Kidney (tissue), 14 donors: ENCODE measurements around the gene NFIA. TPM values are rescaled to one million over a fixed set of nuclear protein-coding genes. Genes with fewer than 3 reads are reported as not detected.

Experiments used
- DNase-seq, 5 donors: peaks; one replicate each; pipeline ENCODE4 v3.0.0-alpha.2; 2013 to 2020
- FAIRE-seq: peaks from 2 replicates; lab custom pipeline; 2012; peaks lifted over from hg19 to GRCh38; lab: Jason Lieb, UNC
- H3K27ac ChIP-seq, 2 donors: one replicate each; pipeline ENCODE4 v1.7.0; 2013; ENCODE audit warnings: low read depth in 2 of 2, low read length in 2 of 2, inconsistent platforms in 1 of 2
- H3K27me3 ChIP-seq: one replicate; pipeline ENCODE4 v1.7.1; 2013; ENCODE audit warnings: low read length, inconsistent platforms; ENCODE audit not compliant: control insufficient read depth, insufficient read depth
- H3K36me3 ChIP-seq, 3 donors: one replicate each; pipeline versions ENCODE4 v1.7.0 to v1.7.1; 2013; ENCODE audit warnings: low read length in 3 of 3, control low read depth in 1 of 3, inconsistent platforms in 1 of 3; ENCODE audit not compliant: insufficient read depth in 3 of 3, control insufficient read depth in 2 of 3
- H3K4me1 ChIP-seq, 3 donors: one replicate each; pipeline versions ENCODE4 v1.7.0 to v1.7.1; 2013; ENCODE audit warnings: low read length in 3 of 3, inconsistent platforms in 1 of 3, low read depth in 1 of 3; ENCODE audit not compliant: control insufficient read depth in 2 of 3, insufficient read depth in 2 of 3
- H3K4me3 ChIP-seq, 3 donors: one replicate each; pipeline versions ENCODE4 v1.7.0 to v1.8.1; 2013; ENCODE audit warnings: low read length in 3 of 3, control low read depth in 1 of 3, inconsistent platforms in 1 of 3
- H3K9ac ChIP-seq, 3 donors: one replicate each; pipeline versions ENCODE4 v1.7.0 to v1.7.1; 2013; ENCODE audit warnings: low read length in 3 of 3, control low read depth in 1 of 3, inconsistent platforms in 1 of 3
- H3K9me3 ChIP-seq, 3 donors: one replicate each; pipeline versions ENCODE4 v1.7.0 to v1.7.1; 2013; ENCODE audit warnings: low read length in 3 of 3, control low read depth in 1 of 3, inconsistent platforms in 1 of 3; ENCODE audit not compliant: control insufficient read depth in 2 of 3, insufficient read depth in 1 of 3
- CTCF ChIP-seq: IDR thresholded peaks from 3 replicates; pipeline ENCODE4 v1.5.1; 2012; ENCODE audit warnings: mild to moderate bottlenecking, moderate library complexity, borderline replicate concordance; ENCODE audit not compliant: insufficient read depth; ENCODE audit errors: extremely low read depth
- intact Hi-C: fragments of 100-400 bp; cut with DNase I; formaldehyde crosslinking; loops from one replicate; pipeline ENCODE4 v1.11.1; 2022
- polyA plus RNA-seq: library from polyadenylated mRNA; stranded (reverse); fragments of 350-450 nt; fragmentation: Illumina TruSeq; extraction: RNeasy Lipid Tissue Mini Kit (QIAGEN cat#74804); gene quantifications from one replicate; pipeline ENCODE4 v1.2.3, GENCODE V29; 2014; ENCODE audit warnings: low read depth, low replicate concordance; ENCODE audit not compliant: insufficient read depth
- total RNA-seq: library from RNA; stranded (reverse); fragmentation: NEBNext Ultra II Directional; extraction: Animal tissue kit (Norgen Biotek cat#: 25700); gene quantifications from one replicate; pipeline ENCODE4 v1.2.1, GENCODE V29; 2021
- donor health status: control.
- donor health status: control.
- donor health status: control.
- donor health status: control.
- donor health status: control.
- donor health status: DM: yes; HTN: yes; CAD: no.
- donor health status: Normal renal cell carcinoma (clear cell type).

The NFIA gene
- total and polyA plus RNA-seq, 2 donors from 2014 or later, result 4.8 to 87.5 TPM

- FAIRE-seq (no peak), DNase-seq (no peak)
- H3K9ac ChIP-seq, result no peak overlapping the region
- no peak overlapping the region for H3K4me3 ChIP-seq
- no peaks in the 10 kb centered on the region for H3K9me3 ChIP-seq
- H3K27me3 ChIP-seq, result no peaks in the 10 kb centered on the region
- TF ChIP-seq CTCF, result no peak
- H3K27ac ChIP-seq, result no peak overlapping the region
- intact Hi-C loops, result no loop called here
- H3K4me1 ChIP-seq, result peaks cover 0 to 12% (median 11%) of the 10 kb centered on the region in 3 donors
- no peaks in the 10 kb centered on the region for H3K36me3 ChIP-seq
Observed at GRCh38 chr1:61121631-61122030, 39.3 kb downstream of the NFIA start.

- no peak for TF ChIP-seq CTCF
- no peaks in the 10 kb centered on the region for H3K36me3 ChIP-seq
- no peaks in the 10 kb centered on the region for H3K9me3 ChIP-seq
- DNase-seq, result no peak
- H3K9ac ChIP-seq, result no peak overlapping the region
- no peaks in the 10 kb centered on the region for H3K27me3 ChIP-seq
- H3K27ac ChIP-seq, result no peak overlapping the region
- H3K4me3 ChIP-seq, result no peak overlapping the region
- intact Hi-C loops, result no loop called here
- H3K4me1 ChIP-seq, result peaks cover 0 to 12% (median 8%) of the 10 kb centered on the region in 3 donors
- no peak for FAIRE-seq
Observed at GRCh38 chr1:61122389-61122788, 40.0 kb downstream of the NFIA start.

GRCh38 chr1:61123326-61123725 is 41.0 kb downstream of the NFIA start:
- TF ChIP-seq CTCF, result no peak
- Histone ChIP-seq H3K27ac (no peak overlapping the region), H3K4me3 (no peak overlapping the region), H3K27me3 (no peaks in the 10 kb centered on the region), H3K9ac (no peak overlapping the region), H3K36me3 (no peaks in the 10 kb centered on the region), H3K4me1 (peaks cover 0 to 12% (median 8%) of the 10 kb centered on the region in 3 donors), H3K9me3 (no peaks in the 10 kb centered on the region)
- intact Hi-C loops, result no loop called here
- FAIRE-seq (no peak), DNase-seq (no peak)

DNA sequence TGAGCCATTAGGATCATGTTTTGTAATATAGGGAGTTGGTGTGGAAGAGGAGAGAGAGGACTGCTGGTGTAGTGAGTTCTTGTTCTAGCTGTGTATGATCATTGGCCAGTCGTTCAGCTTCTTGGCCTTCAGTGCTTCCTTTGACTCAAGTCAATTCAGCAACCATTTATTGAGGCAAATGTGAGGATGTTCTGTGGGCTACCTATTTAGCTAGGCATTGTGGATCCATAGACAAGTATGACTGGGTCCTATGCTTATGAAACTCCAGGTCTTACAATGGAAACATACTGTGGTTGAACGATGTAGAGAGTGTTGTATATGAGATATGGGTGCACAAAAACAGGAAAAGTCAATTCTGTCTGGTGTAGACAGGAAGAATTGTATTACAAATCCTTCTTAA is 41.7 kb downstream of the NFIA start:
- no peak overlapping the region for H3K27ac ChIP-seq
- FAIRE-seq, result no peak
- intact Hi-C loops, result no loop called here

More for the DNA sequence above, 41.7 kb downstream of the NFIA start:
- H3K4me1 ChIP-seq, result peaks cover 0 to 12% (median 4%) of the 10 kb centered on the region in 3 donors
- no peaks in the 10 kb centered on the region for H3K36me3 ChIP-seq
- no peak overlapping the region for H3K4me3 ChIP-seq
- no peak for TF ChIP-seq CTCF
- H3K9me3 ChIP-seq, result no peaks in the 10 kb centered on the region
- no peaks in the 10 kb centered on the region for H3K27me3 ChIP-seq
- no peak for DNase-seq
- no peak overlapping the region for H3K9ac ChIP-seq
